Smooth muscle cell of the brain vasculature (primary cell): ENCODE data around the gene CD300LF.

ENCODE experiments used
- DNase-seq: peaks from one replicate; pipeline ENCODE4 v3.0.0-alpha.2; 2012; ENCODE audit warnings: low read depth, low spot score

The CD300LF gene

GRCh38 chr17:74746376-74746775 is 33.7 kb upstream of the CD300LF start:
- DNase-seq, result no peak

GRCh38 chr17:74745548-74746177 is 32.9 kb upstream of the CD300LF start:
- no peak for DNase-seq

GRCh38 chr17:74744714-74745547 is 32.2 kb upstream of the CD300LF start:
- DNase-seq, result peak; percentile 54

GRCh38 chr17:74744349-74744713 is 31.6 kb upstream of the CD300LF start:
- DNase-seq, result no peak

- no peak for DNase-seq
Measured at GRCh38 chr17:74743755-74744154, 31.0 kb upstream of the CD300LF start.

- DNase-seq, result no peak
Measured at GRCh38 chr17:74742978-74743545, 30.3 kb upstream of the CD300LF start.

GRCh38 chr17:74742153-74742515 is 29.4 kb upstream of the CD300LF start:
- no peak for DNase-seq

GRCh38 chr17:74740641-74741387 is 28.1 kb upstream of the CD300LF start:
- no peak for DNase-seq

- DNase-seq, result no peak
Measured at GRCh38 chr17:74740173-74740572, 27.4 kb upstream of the CD300LF start.

- DNase-seq, result no peak
Measured at GRCh38 chr17:74739227-74739831, 26.6 kb upstream of the CD300LF start.

GRCh38 chr17:74738051-74738996 is 25.6 kb upstream of the CD300LF start:
- DNase-seq, result no peak

- DNase-seq, result no peak
Measured at GRCh38 chr17:74737299-74738050, 24.8 kb upstream of the CD300LF start.

GRCh38 chr17:74736513-74737298 is 24.0 kb upstream of the CD300LF start, which contains the start of gene RAB37:
RAB37 (plus strand) TSS chr17:74737256; CDS start chr17:74737273, 17 bp downstream.
- no peak for DNase-seq

- no peak for DNase-seq
Measured at GRCh38 chr17:74734256-74734655, 21.5 kb upstream of the CD300LF start.

GRCh38 chr17:74733365-74734122 is 20.8 kb upstream of the CD300LF start:
- DNase-seq, result no peak

GRCh38 chr17:74732042-74732867 is 19.5 kb upstream of the CD300LF start:
- DNase-seq, result no peak

- no peak for DNase-seq
Measured at GRCh38 chr17:74731347-74731605, 18.6 kb upstream of the CD300LF start.
